CD4-positive, alpha-beta T cell (primary cell): ENCODE data around the gene MEAF6. TPM values are rescaled to one million over a fixed set of nuclear protein-coding genes. Genes with fewer than 3 reads are reported as not detected.

Experiments used
- ATAC-seq: fragments of 200-7000 bp; cut with Tn5 transposase; one replicate; pipeline ENCODE4 v1.10.0; 2022; ENCODE audit warnings: mild to moderate bottlenecking; ENCODE audit not compliant: poor library complexity
- CTCF ChIA-PET: fragments of 350-600 bp; sonication (Branson Sonifier 250); formaldehyde crosslinking; loops from one replicate; lab custom pipeline; 2021; ENCODE audit warnings: antibody characterized with exemption, inconsistent platforms; lab: Charles Lee
- POLR2A ChIA-PET: fragments of 350-600 bp; sonication (Branson Sonifier 250); formaldehyde crosslinking; loops from one replicate; lab custom pipeline; 2021; ENCODE audit warnings: antibody characterized with exemption, inconsistent platforms; lab: Charles Lee
- DNase-seq, 14 experiments: peaks; one replicate each; pipeline ENCODE4 v3.0.0-alpha.2; 2013 to 2020; ENCODE audit warnings: mixed read lengths in 2 of 14
- H3K27ac ChIP-seq, 2 donors: one replicate each; pipeline versions ENCODE4 v1.5.1 to v1.7.0; 2013; ENCODE audit warnings: low read length in 2 of 2, low read depth in 1 of 2, mild to moderate bottlenecking in 1 of 2
- H3K27me3 ChIP-seq, 2 experiments: 1 replicate in 1 of 2; 2 replicates in 1 of 2; pipeline versions ENCODE4 v1.6.1 to v1.7.0; 2013; ENCODE audit warnings: low read length in 2 of 2, control low read depth in 1 of 2, mild to moderate bottlenecking in 1 of 2, moderate library complexity in 1 of 2; ENCODE audit not compliant: insufficient read depth in 2 of 2, control insufficient read depth in 1 of 2
- H3K36me3 ChIP-seq: one replicate; pipeline ENCODE4 v1.6.1; 2013; ENCODE audit warnings: low read length, control low read depth; ENCODE audit not compliant: insufficient read depth
- H3K4me1 ChIP-seq: one replicate; pipeline ENCODE4 v1.6.1; 2013; ENCODE audit warnings: low read length, control low read depth; ENCODE audit not compliant: insufficient read depth
- H3K4me3 ChIP-seq: one replicate; pipeline ENCODE4 v1.5.1; 2013; ENCODE audit warnings: mild to moderate bottlenecking, low read length, moderate library complexity
- H3K9me3 ChIP-seq, 2 experiments: 1 replicate in 1 of 2; 2 replicates in 1 of 2; pipeline versions ENCODE4 v1.6.1 to v1.7.0; 2013; ENCODE audit warnings: low read length in 2 of 2, mild to moderate bottlenecking in 2 of 2, control low read depth in 1 of 2, moderate library complexity in 1 of 2; ENCODE audit not compliant: control insufficient read depth in 1 of 2, insufficient read depth in 1 of 2
- H3K27ac Mint-ChIP-seq: one replicate; pipeline ENCODE4 v1.8.0; 2020; ENCODE audit warnings: mixed read lengths
- H3K27me3 Mint-ChIP-seq: one replicate; pipeline ENCODE4 v1.8.0; 2021; ENCODE audit warnings: mixed read lengths
- H3K36me3 Mint-ChIP-seq: one replicate; pipeline ENCODE4 v1.8.0; 2021; ENCODE audit warnings: low read depth, mixed read lengths
- H3K4me1 Mint-ChIP-seq: one replicate; pipeline ENCODE4 v1.8.0; 2021; ENCODE audit warnings: low read depth, mixed read lengths
- H3K4me3 Mint-ChIP-seq: one replicate; pipeline ENCODE4 v1.8.0; 2020; ENCODE audit warnings: mild to moderate bottlenecking, mixed read lengths
- H3K9me3 Mint-ChIP-seq: one replicate; pipeline ENCODE4 v1.8.0; 2020; ENCODE audit warnings: mixed read lengths
- intact Hi-C, 2 experiments: fragments of 100-400 bp; cut with DNase I in 1 of 2; cut with micrococcal nuclease in 1 of 2; formaldehyde crosslinking; loops; one replicate each; pipeline versions ENCODE4 v1.15.1 to v1.9.0; 2023 to 2025; cut with DNase I, micrococcal nuclease
- total RNA-seq, 174 experiments: library from RNA in 2 of 174; stranded (reverse) in 2 of 174; gene quantifications; one replicate each; pipeline ENCODE4 v1.2.3 and lab custom pipeline; 2021 to 2026
- TF ChIP-seq, protein P1 (sequence below): fragments of 200-600 bp; IDR thresholded peaks from one replicate; pipeline ENCODE4 v1.8.0; 2022; ENCODE audit warnings: antibody characterized with exemption, mild to moderate bottlenecking

Gene MEAF6
- total RNA-seq, 2 experiments from 2014 or later: 39.0 to 41.5 TPM

DNA sequence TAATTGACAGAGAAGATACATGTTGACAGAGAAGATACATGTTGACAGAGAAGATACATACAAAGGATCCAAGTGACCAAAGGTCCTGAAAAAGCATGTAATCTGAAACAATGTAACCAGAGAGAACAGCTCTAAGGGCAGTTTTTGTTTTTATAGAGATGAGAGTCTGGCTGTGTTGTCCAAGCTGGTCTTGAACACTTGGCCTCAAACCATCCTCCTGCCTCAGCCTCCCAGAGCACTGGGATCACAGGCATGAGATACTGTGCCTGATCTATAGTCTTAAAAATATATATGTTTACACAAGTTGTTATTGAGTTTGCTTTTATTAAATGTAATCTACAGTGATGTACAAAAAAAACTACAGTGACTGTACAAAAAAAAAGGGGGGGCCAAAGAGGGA, 12.5 kb downstream of the MEAF6 start:
- TF ChIP-seq, protein P1, sequence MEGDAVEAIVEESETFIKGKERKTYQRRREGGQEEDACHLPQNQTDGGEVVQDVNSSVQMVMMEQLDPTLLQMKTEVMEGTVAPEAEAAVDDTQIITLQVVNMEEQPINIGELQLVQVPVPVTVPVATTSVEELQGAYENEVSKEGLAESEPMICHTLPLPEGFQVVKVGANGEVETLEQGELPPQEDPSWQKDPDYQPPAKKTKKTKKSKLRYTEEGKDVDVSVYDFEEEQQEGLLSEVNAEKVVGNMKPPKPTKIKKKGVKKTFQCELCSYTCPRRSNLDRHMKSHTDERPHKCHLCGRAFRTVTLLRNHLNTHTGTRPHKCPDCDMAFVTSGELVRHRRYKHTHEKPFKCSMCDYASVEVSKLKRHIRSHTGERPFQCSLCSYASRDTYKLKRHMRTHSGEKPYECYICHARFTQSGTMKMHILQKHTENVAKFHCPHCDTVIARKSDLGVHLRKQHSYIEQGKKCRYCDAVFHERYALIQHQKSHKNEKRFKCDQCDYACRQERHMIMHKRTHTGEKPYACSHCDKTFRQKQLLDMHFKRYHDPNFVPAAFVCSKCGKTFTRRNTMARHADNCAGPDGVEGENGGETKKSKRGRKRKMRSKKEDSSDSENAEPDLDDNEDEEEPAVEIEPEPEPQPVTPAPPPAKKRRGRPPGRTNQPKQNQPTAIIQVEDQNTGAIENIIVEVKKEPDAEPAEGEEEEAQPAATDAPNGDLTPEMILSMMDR: no peak
- DNase-seq (no peak), ATAC-seq (no peak)
- H3K4me1 Mint-ChIP-seq: peaks cover 24% of the 10 kb centered on the region
- no peaks in the 10 kb centered on the region for H3K27me3 ChIP-seq
- H3K27ac Mint-ChIP-seq: no peak overlapping the region
- H3K9me3 Mint-ChIP-seq: no peaks in the 10 kb centered on the region
- no peak overlapping the region for H3K27ac ChIP-seq
- POLR2A ChIA-PET: no interaction called here
- CTCF ChIA-PET: interaction anchor here (1.6 to 2.5 kb wide), 2 partner anchors 12 to 45 kb away, joined by 3 to 12 read pairs; partner anchors contain the start of gene MEAF6
- peaks cover 79% of the 10 kb centered on the region for H3K36me3 Mint-ChIP-seq
- H3K4me1 ChIP-seq: no peaks in the 10 kb centered on the region
- no peak overlapping the region for H3K4me3 Mint-ChIP-seq
- H3K9me3 ChIP-seq: no peaks in the 10 kb centered on the region
- H3K36me3 ChIP-seq: peaks cover 74% of the 10 kb centered on the region
- no peaks in the 10 kb centered on the region for H3K27me3 Mint-ChIP-seq
- H3K4me3 ChIP-seq: no peak overlapping the region
- intact Hi-C loops: no loop called here

DNA sequence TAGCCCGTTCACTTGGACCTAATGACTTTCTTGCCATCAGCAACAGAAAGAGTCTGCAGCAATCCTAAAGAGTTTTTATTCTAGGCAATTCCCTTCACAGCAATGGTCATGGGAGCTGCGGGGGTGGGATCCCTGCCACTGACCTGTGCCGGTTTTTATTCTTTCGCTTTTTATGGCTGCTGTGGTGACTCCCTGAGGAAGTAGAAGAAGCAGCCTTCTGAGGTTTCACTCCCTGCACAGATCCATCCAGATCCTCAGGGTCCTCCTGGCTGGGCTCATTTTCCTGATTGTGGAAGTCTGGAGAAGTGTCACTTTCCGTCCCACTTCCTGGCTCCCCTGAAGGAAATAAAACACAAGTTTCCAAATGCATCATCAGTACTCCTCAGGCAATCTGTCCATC, 12.9 kb downstream of the MEAF6 start:
- no peak overlapping the region for H3K4me3 Mint-ChIP-seq
- Histone ChIP-seq H3K9me3 (no peaks in the 10 kb centered on the region), H3K27me3 (no peaks in the 10 kb centered on the region), H3K36me3 (peaks cover 72% of the 10 kb centered on the region), H3K4me1 (no peaks in the 10 kb centered on the region), H3K4me3 (no peak overlapping the region), H3K27ac (no peak overlapping the region)
- no peaks in the 10 kb centered on the region for H3K9me3 Mint-ChIP-seq
- POLR2A ChIA-PET: no interaction called here
- peaks cover 77% of the 10 kb centered on the region for H3K36me3 Mint-ChIP-seq
- no peak overlapping the region for H3K27ac Mint-ChIP-seq
- H3K4me1 Mint-ChIP-seq: peaks cover 25% of the 10 kb centered on the region
- TF ChIP-seq, protein P1: no peak
- no peak for ATAC-seq
- CTCF ChIA-PET: interaction anchor here (1.6 kb wide), 1 partner anchor 45 kb away, joined by 3 read pairs; no protein-coding TSS in a partner anchor
- intact Hi-C loops: no loop called here
- no peaks in the 10 kb centered on the region for H3K27me3 Mint-ChIP-seq
- no peak for DNase-seq

DNA sequence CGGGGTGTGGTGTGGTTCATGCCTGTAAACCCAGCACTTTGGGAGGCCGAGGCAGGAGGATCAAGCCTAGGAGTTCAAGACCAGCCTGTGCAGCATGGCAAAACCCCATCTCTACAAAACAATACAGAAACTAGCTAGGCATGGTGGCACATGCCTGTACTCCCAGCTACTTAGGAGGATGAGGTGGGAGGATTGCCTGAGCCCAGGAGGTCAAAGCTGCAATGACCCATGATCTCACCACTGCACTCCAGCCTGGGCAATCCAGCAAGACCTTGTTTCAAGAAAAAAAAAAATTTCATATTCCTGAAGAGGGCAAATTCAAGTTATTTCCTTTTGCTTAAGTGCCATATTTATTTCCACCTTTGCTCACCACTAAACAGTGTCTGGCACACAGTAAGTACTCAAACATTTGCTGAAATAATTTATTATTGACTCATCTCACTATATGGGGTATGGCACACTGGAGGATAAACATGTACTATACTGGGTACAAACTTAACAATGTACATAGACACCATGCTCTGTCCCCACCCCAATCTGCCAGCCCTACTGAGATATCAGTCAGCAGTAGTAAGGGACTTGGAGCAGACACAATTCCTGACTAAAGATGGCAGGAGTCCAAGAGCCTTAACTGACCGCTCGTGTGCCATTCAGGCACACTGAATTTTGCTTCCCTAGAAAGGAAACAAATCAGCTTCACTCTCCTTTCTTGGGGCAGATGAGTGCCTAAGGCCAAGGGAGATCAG, 15.5 kb downstream of the MEAF6 start:
- Histone ChIP-seq H3K4me1 (no peaks in the 10 kb centered on the region), H3K36me3 (peaks cover 74% of the 10 kb centered on the region), H3K4me3 (no peak overlapping the region), H3K9me3 (no peaks in the 10 kb centered on the region), H3K27me3 (no peaks in the 10 kb centered on the region), H3K27ac (no peak overlapping the region)
- POLR2A ChIA-PET: interaction anchor here (0.9 to 3.0 kb wide), 4 partner anchors 9 to 55 kb away, joined by 4 to 8 read pairs (median 6); partner anchors contain the start of genes MEAF6 and SNIP1
- ATAC-seq (no peak), DNase-seq (no peak)
- TF ChIP-seq, protein P1: no peak
- Mint-ChIP-seq H3K27ac (no peak overlapping the region), H3K27me3 (no peaks in the 10 kb centered on the region), H3K9me3 (no peaks in the 10 kb centered on the region), H3K4me3 (no peak overlapping the region), H3K4me1 (peaks cover 28% of the 10 kb centered on the region), H3K36me3 (peaks cover 70% of the 10 kb centered on the region)
- intact Hi-C loops: no loop called here
- CTCF ChIA-PET: interaction anchor here (2.1 kb wide), 1 partner anchor 16 kb away, joined by 8 read pairs; the partner anchor contains the start of gene MEAF6
